AG04449 (cell line): ENCODE results near the gene CPA4.

Experiments
- CTCF ChIA-PET: fragments of 350-600 bp; formaldehyde crosslinking; extraction: SDS; loops from one replicate; lab custom pipeline; 2021; ENCODE audit warnings: antibody characterized with exemption; lab: Yijun Ruan, JAX
- POLR2A ChIA-PET: fragments of 400-600, 350-600 bp; formaldehyde crosslinking; extraction: SDS; loops from one replicate; lab custom pipeline; 2020; ENCODE audit warnings: antibody characterized with exemption, inconsistent platforms; lab: Yijun Ruan, JAX
- DNase-seq: peaks from one replicate; pipeline ENCODE4 v3.0.0-alpha.2; 2010; ENCODE audit warnings: low read depth, low spot score
- H3K4me3 ChIP-seq: 2 replicates; pipeline ENCODE4 v1.5.1; 2011; ENCODE audit warnings: low read depth, mild to moderate bottlenecking, control low read depth, low read length
- TF ChIP-seq, protein P1 (sequence below): IDR thresholded peaks from one replicate; pipeline ENCODE4 v1.5.1; 2011; ENCODE audit warnings: mild to moderate bottlenecking, moderate library complexity, low read length, control low read depth, inconsistent platforms; ENCODE audit not compliant: insufficient read depth; ENCODE audit errors: missing control alignments

Gene CPA4

DNA sequence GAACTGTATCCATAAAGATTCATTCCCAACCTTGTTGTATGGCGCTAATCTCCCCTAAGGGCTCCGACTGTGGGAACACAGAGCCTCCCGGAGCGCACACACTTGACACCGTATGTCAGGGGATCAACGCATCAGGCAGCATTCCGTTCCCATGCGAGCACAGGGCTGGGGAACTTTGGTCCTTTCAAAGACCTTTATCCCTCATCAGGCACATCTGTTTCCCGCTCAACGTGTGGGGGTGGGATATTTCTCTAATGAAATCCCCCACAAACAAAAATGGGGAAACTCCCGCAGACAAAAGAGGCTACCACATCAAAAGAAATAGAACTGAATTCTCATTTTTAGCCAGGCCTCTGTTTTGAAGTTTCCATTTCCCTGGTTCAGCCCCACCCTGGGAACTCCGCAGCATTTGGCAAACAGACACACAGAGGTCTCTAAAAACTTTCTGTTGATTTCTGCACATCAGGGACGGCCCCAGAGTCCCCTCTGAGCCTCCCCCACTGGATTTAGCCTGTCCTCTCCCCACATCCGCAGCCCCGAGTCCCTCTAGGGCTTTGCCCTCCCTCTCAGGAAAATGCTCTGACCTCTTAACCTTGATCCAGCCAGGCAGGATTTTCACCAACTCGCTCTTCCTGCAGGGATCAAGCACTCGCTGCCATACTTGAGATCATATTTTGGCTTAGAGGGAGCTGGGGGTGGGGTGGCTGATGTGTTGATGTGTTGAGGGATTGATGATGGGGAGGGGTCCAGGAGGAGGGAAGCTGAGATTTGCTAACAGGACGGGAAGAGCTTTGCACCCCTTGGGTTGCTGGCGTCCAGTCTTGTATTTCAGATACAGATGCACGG lies 58.2 kb downstream of the CPA4 start:
- no peak overlapping the region for H3K4me3 ChIP-seq
- POLR2A ChIA-PET: no interaction called here
- no peak for DNase-seq
- CTCF ChIA-PET: no interaction called here
- TF ChIP-seq, protein P1, sequence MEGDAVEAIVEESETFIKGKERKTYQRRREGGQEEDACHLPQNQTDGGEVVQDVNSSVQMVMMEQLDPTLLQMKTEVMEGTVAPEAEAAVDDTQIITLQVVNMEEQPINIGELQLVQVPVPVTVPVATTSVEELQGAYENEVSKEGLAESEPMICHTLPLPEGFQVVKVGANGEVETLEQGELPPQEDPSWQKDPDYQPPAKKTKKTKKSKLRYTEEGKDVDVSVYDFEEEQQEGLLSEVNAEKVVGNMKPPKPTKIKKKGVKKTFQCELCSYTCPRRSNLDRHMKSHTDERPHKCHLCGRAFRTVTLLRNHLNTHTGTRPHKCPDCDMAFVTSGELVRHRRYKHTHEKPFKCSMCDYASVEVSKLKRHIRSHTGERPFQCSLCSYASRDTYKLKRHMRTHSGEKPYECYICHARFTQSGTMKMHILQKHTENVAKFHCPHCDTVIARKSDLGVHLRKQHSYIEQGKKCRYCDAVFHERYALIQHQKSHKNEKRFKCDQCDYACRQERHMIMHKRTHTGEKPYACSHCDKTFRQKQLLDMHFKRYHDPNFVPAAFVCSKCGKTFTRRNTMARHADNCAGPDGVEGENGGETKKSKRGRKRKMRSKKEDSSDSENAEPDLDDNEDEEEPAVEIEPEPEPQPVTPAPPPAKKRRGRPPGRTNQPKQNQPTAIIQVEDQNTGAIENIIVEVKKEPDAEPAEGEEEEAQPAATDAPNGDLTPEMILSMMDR: no peak

DNA sequence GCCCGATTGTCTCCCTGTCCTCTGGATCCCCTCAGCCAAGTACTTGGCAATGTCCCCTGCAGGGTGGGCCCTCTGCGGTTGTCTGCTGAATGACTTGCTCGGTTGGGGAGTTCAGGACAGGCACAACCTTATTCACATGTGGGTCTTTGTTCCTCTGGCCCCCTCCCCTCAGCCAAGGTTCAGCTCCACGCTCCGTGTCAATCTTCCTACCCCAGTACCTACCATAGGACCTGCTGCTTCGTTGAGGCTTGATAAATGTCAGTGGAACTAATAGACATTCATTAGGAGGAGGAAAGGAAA lies 58.8 kb downstream of the CPA4 start:
- ChIA-PET CTCF (no interaction called here), POLR2A (interaction anchor here (1.6 kb wide), 1 partner anchor 58 kb away, joined by 6 read pairs; the partner anchor contains the start of gene CPA4)

DNA sequence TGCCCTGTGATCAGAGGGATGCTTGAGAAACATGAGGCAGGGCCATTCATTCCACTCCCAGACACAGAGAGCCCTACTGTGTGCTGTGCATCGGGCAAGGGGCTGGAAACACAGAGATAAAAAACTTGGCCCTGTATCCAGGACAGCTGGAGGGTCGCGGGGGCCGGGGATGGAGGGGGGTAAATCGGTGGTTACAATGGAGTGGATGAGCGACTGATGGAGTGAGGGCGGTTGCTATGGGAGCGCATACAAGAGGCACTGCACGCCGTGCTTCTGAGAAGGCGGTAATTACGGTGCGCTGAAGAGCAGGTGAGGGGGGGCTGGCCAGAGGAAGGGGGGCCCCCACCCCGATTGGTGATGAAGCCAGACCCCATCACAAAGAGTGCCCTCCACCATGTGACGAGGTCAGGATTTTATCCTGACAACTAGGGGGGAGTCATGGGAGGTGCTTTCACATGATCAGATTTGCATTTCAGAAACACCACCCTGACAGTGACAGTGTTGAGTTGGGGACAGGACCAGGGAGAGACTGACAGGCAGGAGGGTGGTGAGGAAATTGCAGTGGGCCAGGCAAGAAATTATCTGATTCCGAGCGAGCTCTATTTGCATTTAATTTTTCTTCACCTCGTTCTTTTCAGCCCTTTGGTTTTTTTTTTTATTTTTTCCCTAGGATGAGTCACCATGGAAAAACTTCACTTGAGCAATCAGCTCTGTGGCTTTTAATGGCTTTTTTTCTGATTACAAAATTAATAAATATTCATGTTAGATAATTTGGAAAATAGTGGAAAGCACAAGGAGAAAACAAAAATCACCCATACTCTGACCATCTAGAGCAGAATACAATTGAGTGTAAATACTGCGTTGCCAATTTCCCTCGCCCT lies 59.5 kb downstream of the CPA4 start:
- ChIA-PET POLR2A (interaction anchor here (0.6 to 1.6 kb wide), 2 partner anchors 59 to 141 kb away, joined by 3 to 6 read pairs; partner anchors contain the start of gene CPA4), CTCF (no interaction called here)
- DNase-seq: no peak
- no peak overlapping the region; the same call in 1 of the 2 replicates for H3K4me3 ChIP-seq
- TF ChIP-seq, protein P1: no peak

More for the DNA sequence above, 58.8 kb downstream of the CPA4 start:
- TF ChIP-seq, protein P1: no peak
- no peak overlapping the region for H3K4me3 ChIP-seq
- no peak for DNase-seq

DNA sequence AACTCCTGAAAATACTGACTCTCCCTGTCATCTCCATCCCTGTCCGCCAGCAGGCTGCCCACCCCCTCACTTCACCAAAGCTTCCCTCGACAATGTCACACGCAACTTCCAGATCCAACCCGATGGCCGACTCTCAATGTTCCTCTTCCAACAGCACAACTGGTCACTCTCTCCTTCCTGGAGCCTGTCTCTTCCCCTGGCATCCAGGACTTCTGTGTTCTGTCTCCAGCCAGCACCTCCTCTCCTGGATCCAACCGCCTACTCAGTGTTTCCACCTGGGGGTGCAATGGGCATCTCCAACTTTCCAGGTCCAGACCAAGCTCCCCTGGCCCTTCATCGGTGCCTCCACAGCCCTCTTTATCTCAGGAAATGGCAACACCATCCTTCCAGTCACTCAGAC lies 60.2 kb downstream of the CPA4 start:
- ChIA-PET POLR2A (interaction anchor here (1.6 kb wide), 1 partner anchor 60 kb away, joined by 6 read pairs; the partner anchor contains the start of gene CPA4), CTCF (interaction anchor here (1.0 kb wide), 2 partner anchors 12 to 405 kb away, joined by 3 read pairs; no protein-coding TSS in a partner anchor)
- no peak for DNase-seq
- H3K4me3 ChIP-seq: no peak overlapping the region
- TF ChIP-seq, protein P1: no peak

DNA sequence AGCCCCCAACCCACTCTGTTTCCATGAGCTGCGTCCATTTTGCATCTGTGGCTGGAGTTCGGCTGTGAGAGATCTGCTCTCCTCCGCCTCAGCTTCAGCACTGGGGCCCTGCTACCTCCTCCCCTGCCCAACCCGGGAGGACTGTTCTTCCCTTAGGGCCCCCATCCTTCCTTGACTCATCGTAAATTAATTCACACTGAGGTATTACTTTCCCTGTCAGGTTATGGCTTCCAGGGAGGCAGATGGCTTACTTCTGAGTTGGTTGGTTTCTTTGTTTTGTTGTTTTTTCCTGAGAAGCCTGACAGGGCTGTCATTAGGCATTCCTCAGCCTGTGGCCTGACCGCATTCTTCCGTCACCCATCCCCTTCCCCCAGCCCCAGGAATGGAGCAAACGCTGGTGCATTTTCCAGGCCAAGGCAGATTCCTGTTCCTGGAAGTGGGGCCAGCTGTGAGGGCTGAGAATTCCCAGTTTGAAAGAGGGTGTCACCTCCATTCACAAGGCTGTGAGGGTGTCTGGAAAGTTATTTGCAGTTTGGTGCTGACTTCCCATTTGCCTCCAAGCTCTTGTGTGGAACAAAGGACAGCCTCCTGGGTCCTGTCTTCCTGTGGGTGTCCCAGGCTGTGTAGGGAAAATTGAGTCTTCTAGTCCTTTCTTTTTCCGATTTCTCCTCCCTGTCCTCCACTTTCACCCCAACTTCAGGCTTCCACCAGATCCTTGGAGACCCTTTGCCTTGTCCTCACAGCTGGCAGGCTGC lies 63.3 kb downstream of the CPA4 start:
- CTCF ChIA-PET: interaction anchor here (1.0 to 1.5 kb wide), 2 partner anchors 11 to 20 kb away, joined by 3 to 4 read pairs; partner anchors contain the start of gene CPA5
- peak; percentile 95 for DNase-seq
- TF ChIP-seq, protein P1: no peak
- H3K4me3 ChIP-seq: peak overlapping the region; percentile 27
- POLR2A ChIA-PET: interaction anchor here (0.6 to 2.0 kb wide), 8 partner anchors 10 to 85 kb away, joined by 3 to 8 read pairs (median 4); partner anchors contain the start of genes CEP41, CPA1 and CPA4
